HepG2 (cell line): ENCODE results near the gene LMAN2. TPM values are rescaled to one million over a fixed set of nuclear protein-coding genes. Genes with fewer than 3 reads are reported as not detected.

Source experiments
- EP300 ChIP-seq, 3 experiments: sonication (generic) in 1 of 3; formaldehyde crosslinking in 1 of 3; IDR thresholded peaks; 2 replicates each; pipeline versions ENCODE4 v1.5.1 to v1.6.1; 2011 to 2020; ENCODE audit warnings: low read depth in 2 of 3, low read length in 2 of 3, borderline replicate concordance in 1 of 3, improper control_type of control experiment in 1 of 3, mild to moderate bottlenecking in 1 of 3, missing genetic modification reagents in 1 of 3, moderate library complexity in 1 of 3
- GFI1 ChIP-seq: sonication (generic); formaldehyde crosslinking; IDR thresholded peaks from 2 replicates; pipeline ENCODE4 v1.5.0; 2020; ENCODE audit warnings: missing genetic modification reagents, mild to moderate bottlenecking, borderline replicate concordance
- GMEB2 ChIP-seq: IDR thresholded peaks from 2 replicates; pipeline ENCODE4 v1.6.1; 2016; ENCODE audit warnings: missing biosample characterization, missing genetic modification reagents, low read depth
- HNF1A ChIP-seq, 2 experiments: sonication (generic) in 1 of 2; formaldehyde crosslinking in 1 of 2; IDR thresholded peaks; 2 replicates each; pipeline versions ENCODE4 v1.4.0 to v1.6.1; 2016 to 2020; ENCODE audit warnings: borderline replicate concordance in 1 of 2, low read depth in 1 of 2, mild to moderate bottlenecking in 1 of 2, missing genetic modification reagents in 1 of 2
- HOXA9 ChIP-seq: sonication (generic); formaldehyde crosslinking; IDR thresholded peaks from 2 replicates; pipeline ENCODE4 v1.8.1; 2022; ENCODE audit warnings: missing genetic modification reagents, mild to moderate bottlenecking, moderate library complexity, borderline replicate concordance
- KDM6A ChIP-seq: IDR thresholded peaks from 2 replicates; pipeline ENCODE4 v1.6.1; 2016; ENCODE audit warnings: low read depth
- LBX2 ChIP-seq: sonication (generic); formaldehyde crosslinking; IDR thresholded peaks from 2 replicates; pipeline ENCODE4 v1.5.0; 2020; ENCODE audit warnings: missing genetic modification reagents, mild to moderate bottlenecking, borderline replicate concordance
- MEIS1 ChIP-seq: sonication (generic); formaldehyde crosslinking; IDR thresholded peaks from 2 replicates; pipeline ENCODE4 v1.9.0; 2021; ENCODE audit warnings: mild to moderate bottlenecking, missing genetic modification reagents, moderate library complexity, borderline replicate concordance
- MTA1 ChIP-seq: sonication (generic); formaldehyde crosslinking; IDR thresholded peaks from 2 replicates; pipeline ENCODE4 v1.4.0; 2020; ENCODE audit warnings: missing genetic modification reagents, mild to moderate bottlenecking, borderline replicate concordance
- TIGD3 ChIP-seq: sonication (generic); formaldehyde crosslinking; IDR thresholded peaks from 2 replicates; pipeline ENCODE4 v1.5.1; 2020; ENCODE audit warnings: mild to moderate bottlenecking, missing genetic modification reagents, borderline replicate concordance
- YEATS2 ChIP-seq: sonication (generic); formaldehyde crosslinking; IDR thresholded peaks from 2 replicates; pipeline ENCODE4 v1.4.0; 2020; ENCODE audit warnings: missing genetic modification reagents, borderline replicate concordance
- YY1 ChIP-seq: IDR thresholded peaks from 2 replicates; pipeline ENCODE4 v1.6.1; 2011; ENCODE audit warnings: low read length, low read depth, moderate library complexity, mild to moderate bottlenecking; ENCODE audit not compliant: insufficient read depth, insufficient replicate concordance
- ZNF180 ChIP-seq: sonication (generic); formaldehyde crosslinking; IDR thresholded peaks from 2 replicates; pipeline ENCODE4 v1.4.0; 2020; ENCODE audit warnings: low read depth, missing genetic modification reagents, borderline replicate concordance
- ZNF20 ChIP-seq: sonication (generic); formaldehyde crosslinking; IDR thresholded peaks from 2 replicates; pipeline ENCODE4 v1.4.0; 2020; ENCODE audit warnings: mild to moderate bottlenecking, moderate library complexity, missing genetic modification reagents
- ZNF333 ChIP-seq: sonication (generic); formaldehyde crosslinking; IDR thresholded peaks from 2 replicates; pipeline ENCODE4 v1.4.0; 2020; ENCODE audit warnings: mild to moderate bottlenecking, missing genetic modification reagents, borderline replicate concordance
- ZNF564 ChIP-seq: sonication (generic); formaldehyde crosslinking; IDR thresholded peaks from 2 replicates; pipeline ENCODE4 v1.8.1; 2023; ENCODE audit warnings: mild to moderate bottlenecking, missing genetic modification reagents
- ZNF75D ChIP-seq: sonication (generic); formaldehyde crosslinking; IDR thresholded peaks from 2 replicates; pipeline ENCODE4 v1.8.1; 2023; ENCODE audit warnings: missing genetic modification reagents, mild to moderate bottlenecking, borderline replicate concordance
- polyA plus RNA-seq, 8 experiments: library from polyadenylated mRNA; depleted of rRNA in 3 of 8; stranded (reverse) in 7 of 8; unstranded in 1 of 8; fragments of >200 nt; fragmentation: Illumina TruSeq in 4 of 8; extraction: Trizol in 4 of 8; gene quantifications; 2 replicates each; pipeline versions ENCODE4 v1.2.1 to v1.2.3, GENCODE V29; 2011 to 2016; ENCODE audit warnings: low read depth in 4 of 8, missing spikeins in 1 of 8, mixed read lengths in 1 of 8; ENCODE audit not compliant: insufficient read depth in 1 of 8
- total RNA-seq, 5 experiments: library from RNA; depleted of rRNA; stranded (reverse); fragments of >200 nt; fragmentation: Illumina TruSeq; extraction: Trizol; gene quantifications; 2 replicates each; pipeline ENCODE4 v1.2.3, GENCODE V29; 2016; ENCODE audit warnings: low read depth in 1 of 5

Gene LMAN2
- total and polyA plus RNA-seq, 2 of the 13 experiments (the other 11 are each of a cell fraction or from before 2014, with no cell fraction given), result 191 to 197 TPM

DNA sequence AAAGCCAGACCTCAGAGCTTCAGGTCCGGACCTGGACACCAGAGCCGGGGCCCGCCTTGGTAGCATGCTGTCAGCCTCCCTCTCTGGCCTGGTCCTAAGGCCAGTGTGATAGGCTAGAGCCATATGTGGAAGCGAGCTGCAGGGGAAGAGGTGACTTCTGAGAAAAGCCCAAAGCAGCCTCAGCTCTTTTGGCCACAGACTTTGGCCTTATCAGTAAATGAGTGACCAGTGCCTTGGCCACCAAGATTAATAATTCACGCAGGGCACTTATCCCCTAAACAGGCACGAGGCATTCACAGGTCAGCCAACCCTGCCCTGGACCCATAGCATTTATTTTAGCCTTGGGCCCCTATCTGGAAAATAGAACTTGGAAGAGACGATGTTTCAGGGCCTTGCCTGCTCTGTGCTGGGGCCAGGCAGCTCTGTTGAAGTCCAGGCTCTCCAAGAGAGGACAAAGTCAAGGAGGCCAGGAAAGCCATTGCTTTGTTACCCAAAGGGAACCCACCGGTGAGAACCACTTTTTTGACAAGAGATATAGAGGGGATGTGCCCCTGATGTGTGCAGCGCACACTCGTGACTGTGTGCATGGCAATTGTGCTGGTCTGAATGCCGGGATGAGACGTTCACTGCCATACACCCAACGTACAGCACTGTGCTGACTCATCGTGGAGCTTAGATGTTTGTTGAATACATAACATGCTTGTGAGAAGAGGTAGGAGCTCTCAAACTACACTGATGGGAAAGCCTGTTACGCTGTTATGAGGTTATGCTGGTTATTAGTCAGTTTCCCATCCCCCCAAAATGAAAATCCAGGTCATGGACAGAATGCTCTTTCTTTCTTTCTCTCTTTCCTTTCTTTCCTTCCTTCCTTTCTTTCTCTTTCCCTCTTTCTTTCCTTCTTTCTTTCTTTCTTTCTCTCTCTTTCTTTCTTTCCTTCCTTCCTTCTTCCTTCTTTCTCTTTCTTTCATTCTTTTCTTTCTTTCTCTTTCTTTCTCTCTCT is 27.7 kb upstream of the LMAN2 start (continued):
- TF ChIP-seq EP300 (IDR thresholded peaks at IDR 0.05; ENCODE audit: low read depth in 2 of 2, low read length in 2 of 2) (no peak; a peak in 1 of 4 replicates), EP300 (CRISPR knock-in tag; IDR thresholded peaks at IDR 0.05; ENCODE audit: borderline replicate concordance) (no peak), KDM6A (0 out of 2 replicates have a peak, but pooled peaks have one; percentile 30), HOXA9 (no peak), GMEB2 (CRISPR knock-in tag) (peak; percentile 5; the same call in 1 of the 2 replicates), GFI1 (CRISPR knock-in tag) (0 out of 2 replicates have a peak, but pooled peaks have one; percentile 36), ZNF75D (CRISPR knock-in tag) (no peak), LBX2 (CRISPR knock-in tag) (no peak), ZNF20 (CRISPR knock-in tag) (no peak), TIGD3 (CRISPR knock-in tag) (peak; percentile 93), MTA1 (CRISPR knock-in tag) (no peak), ZNF564 (CRISPR knock-in tag) (no peak; the same call in 1 of the 2 replicates), YY1 (peak; percentile 22), YEATS2 (0 out of 2 replicates have a peak, but pooled peaks have one; percentile 52), MEIS1 (CRISPR knock-in tag) (no peak; the same call in 1 of the 2 replicates), ZNF180 (CRISPR knock-in tag) (peak; percentile 33; the same call in 1 of the 2 replicates), ZNF333 (CRISPR knock-in tag) (no peak), HNF1A (IDR thresholded peaks at IDR 0.05; ENCODE audit: low read depth) (peak; percentile 98), HNF1A (CRISPR knock-in tag; IDR thresholded peaks at IDR 0.05; ENCODE audit: borderline replicate concordance) (peak; percentile 98)
